ENCODE results near the gene SNX19. TPM values are rescaled to one million over a fixed set of nuclear protein-coding genes. Genes with fewer than 3 reads are reported as not detected.

SNX19 gene
- polyA plus RNA-seq, 1 donor, result 37.6 TPM

DNA sequence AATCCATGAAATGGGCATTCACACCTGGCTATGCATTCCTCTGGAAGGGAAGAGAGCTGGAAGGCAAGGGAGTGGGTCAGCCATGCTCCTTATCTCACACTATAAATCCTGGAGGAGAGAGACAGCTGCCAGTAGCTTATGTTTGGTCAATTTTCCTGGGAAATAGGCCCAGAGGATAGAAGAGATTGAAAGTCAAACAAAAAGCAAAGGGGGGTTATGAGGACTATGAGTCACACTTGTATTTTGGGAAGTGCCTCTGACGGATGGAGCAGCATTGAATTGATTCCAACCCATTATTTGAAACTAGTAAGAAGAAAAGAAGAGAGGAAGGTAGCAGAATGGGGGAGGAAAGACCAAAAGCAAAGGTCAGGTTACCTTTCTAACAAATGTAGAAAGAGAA lies 25.0 kb downstream of the SNX19 start:
- H3K27ac ChIP-seq (ENCODE audit: low read length), result no peak overlapping the region
- no peaks in the 10 kb centered on the region for H3K9me3 ChIP-seq (ENCODE audit: control insufficient read depth, low read depth, low read length)
- H3K27me3 ChIP-seq (ENCODE audit: control insufficient read depth, insufficient read depth, low read length), result no peaks in the 10 kb centered on the region
- H3K36me3 ChIP-seq (ENCODE audit: control insufficient read depth, insufficient read depth, low read length), result peaks cover 51% of the 10 kb centered on the region
- no peak for DNase-seq
- no peak overlapping the region for H3K4me3 ChIP-seq (ENCODE audit: low read length)
- WGBS (ENCODE audit: insufficient coverage, low lambda C conversion rate), result 100% methylated on average over 1 of the region's 1 CpG
- H3K4me1 ChIP-seq (ENCODE audit: control insufficient read depth, insufficient read depth, low read length), result no peaks in the 10 kb centered on the region

DNA sequence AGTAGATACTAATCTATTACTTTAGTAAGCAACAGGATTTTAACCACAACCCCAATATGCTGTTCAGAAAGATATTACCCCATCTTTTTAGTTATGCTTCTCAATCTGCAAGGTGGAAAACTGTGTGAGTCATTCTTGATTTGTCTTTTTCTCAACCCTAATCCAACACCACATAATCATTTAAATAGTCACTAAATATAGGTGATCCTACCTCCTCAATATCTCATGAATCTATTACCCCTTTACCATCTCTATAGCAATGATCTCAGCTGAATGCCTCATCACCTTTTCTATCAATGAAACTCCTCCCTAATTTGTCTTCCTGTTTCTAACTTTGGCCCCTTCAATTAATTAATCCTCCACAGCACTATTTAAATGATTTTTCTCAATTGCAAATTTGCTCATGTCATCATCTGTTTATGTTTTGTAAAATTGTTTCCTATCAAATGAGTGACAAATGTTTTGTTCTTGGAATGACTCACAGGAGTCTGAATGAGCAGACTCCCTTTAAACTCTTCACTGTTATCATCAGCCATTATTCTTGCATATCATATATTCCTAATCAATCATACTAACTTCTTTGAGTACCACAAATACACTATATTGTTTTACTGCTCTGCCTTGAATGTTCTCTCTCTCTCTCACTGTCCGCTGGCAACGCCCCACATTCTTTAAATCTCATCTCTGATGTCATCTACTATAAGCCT lies 26.1 kb downstream of the SNX19 start:
- no peak overlapping the region for H3K27ac ChIP-seq (ENCODE audit: low read length)
- H3K4me3 ChIP-seq (ENCODE audit: low read length), result no peak overlapping the region
- no peaks in the 10 kb centered on the region for H3K9me3 ChIP-seq (ENCODE audit: control insufficient read depth, low read depth, low read length)
- peaks cover 48% of the 10 kb centered on the region for H3K36me3 ChIP-seq (ENCODE audit: control insufficient read depth, insufficient read depth, low read length)
- no peaks in the 10 kb centered on the region for H3K4me1 ChIP-seq (ENCODE audit: control insufficient read depth, insufficient read depth, low read length)
- DNase-seq, result no peak
- H3K27me3 ChIP-seq (ENCODE audit: control insufficient read depth, insufficient read depth, low read length), result no peaks in the 10 kb centered on the region
- 90% methylated on average over 1 of the region's 2 CpGs for WGBS (ENCODE audit: insufficient coverage, low lambda C conversion rate)

DNA sequence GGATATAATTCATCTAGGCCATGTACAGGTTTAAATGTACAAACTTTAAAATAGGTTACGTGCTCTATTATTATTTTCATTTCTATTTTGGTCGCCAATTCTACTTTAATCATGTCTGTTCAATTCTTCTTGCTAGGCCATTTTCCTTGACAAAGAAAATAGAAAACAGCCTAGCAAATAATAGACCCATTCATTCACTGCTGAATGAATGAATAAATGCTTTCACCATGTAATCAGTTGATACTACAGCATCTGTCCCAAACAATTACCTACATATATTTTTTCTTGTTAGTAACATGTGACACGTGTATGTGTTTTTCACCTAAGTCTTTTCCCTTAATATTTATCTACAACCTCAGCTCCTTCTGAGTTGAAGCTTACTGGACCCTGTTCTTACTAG lies 27.5 kb downstream of the SNX19 start:
- WGBS (ENCODE audit: insufficient coverage, low lambda C conversion rate), result 90% methylated on average over 3 of the region's 3 CpGs
- Histone ChIP-seq H3K27me3 (ENCODE audit: control insufficient read depth, insufficient read depth, low read length) (no peaks in the 10 kb centered on the region), H3K4me1 (ENCODE audit: control insufficient read depth, insufficient read depth, low read length) (no peaks in the 10 kb centered on the region), H3K27ac (ENCODE audit: low read length) (no peak overlapping the region), H3K36me3 (ENCODE audit: control insufficient read depth, insufficient read depth, low read length) (peaks cover 44% of the 10 kb centered on the region), H3K9me3 (ENCODE audit: control insufficient read depth, low read depth, low read length) (no peaks in the 10 kb centered on the region), H3K4me3 (ENCODE audit: low read length) (no peak overlapping the region)
- DNase-seq, result no peak

DNA sequence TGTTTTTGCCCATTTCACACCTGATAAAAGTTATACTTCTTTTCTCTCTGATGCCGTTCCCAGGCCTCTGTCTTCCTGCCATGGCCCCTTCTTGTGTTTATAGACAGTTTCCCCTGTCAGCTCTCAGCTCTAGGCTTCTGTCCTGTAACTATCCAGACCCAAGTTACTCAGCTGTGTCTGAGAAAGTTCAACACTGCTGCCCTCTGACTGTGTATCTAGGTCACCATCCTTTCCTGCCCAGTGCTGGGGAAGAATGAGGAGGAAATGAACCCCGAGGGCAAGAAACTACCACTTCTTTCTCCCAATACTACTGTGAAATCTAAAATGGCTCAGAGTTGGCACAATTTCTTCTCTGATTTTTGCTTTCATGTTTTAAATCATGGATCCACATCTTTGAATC lies 29.6 kb downstream of the SNX19 start:
- no peak overlapping the region for H3K4me3 ChIP-seq (ENCODE audit: low read length)
- peaks cover 47% of the 10 kb centered on the region for H3K36me3 ChIP-seq (ENCODE audit: control insufficient read depth, insufficient read depth, low read length)
- no peaks in the 10 kb centered on the region for H3K4me1 ChIP-seq (ENCODE audit: control insufficient read depth, insufficient read depth, low read length)
- no peaks in the 10 kb centered on the region for H3K27me3 ChIP-seq (ENCODE audit: control insufficient read depth, insufficient read depth, low read length)
- H3K27ac ChIP-seq (ENCODE audit: low read length), result no peak overlapping the region
- WGBS (ENCODE audit: insufficient coverage, low lambda C conversion rate), result 57% methylated on average over 1 of the region's 2 CpGs
- H3K9me3 ChIP-seq (ENCODE audit: control insufficient read depth, low read depth, low read length), result no peaks in the 10 kb centered on the region
- no peak for DNase-seq

DNA sequence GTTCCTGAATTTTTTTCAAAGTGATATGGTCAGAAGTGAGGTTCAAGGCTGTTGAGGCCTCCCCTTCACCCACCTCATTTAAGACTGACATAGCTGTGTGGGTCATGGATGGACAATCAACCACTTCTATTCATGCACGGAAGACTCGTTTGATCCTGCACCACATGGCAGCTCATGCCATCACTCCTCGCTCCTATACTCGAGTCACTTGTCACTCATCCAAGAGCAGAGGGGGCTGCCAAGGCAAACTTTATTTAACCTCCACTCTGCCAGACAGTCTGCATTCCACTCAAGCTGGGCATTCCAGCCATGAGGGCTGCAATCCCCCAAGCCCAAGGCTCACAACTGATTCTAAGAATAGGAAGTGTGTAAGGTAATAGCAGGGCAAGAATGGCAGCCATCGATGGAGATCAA lies 34.1 kb downstream of the SNX19 start:
- Histone ChIP-seq H3K9me3 (ENCODE audit: control insufficient read depth, low read depth, low read length) (no peaks in the 10 kb centered on the region), H3K4me3 (ENCODE audit: low read length) (no peak overlapping the region), H3K4me1 (ENCODE audit: control insufficient read depth, insufficient read depth, low read length) (peaks cover 19% of the 10 kb centered on the region), H3K27me3 (ENCODE audit: control insufficient read depth, insufficient read depth, low read length) (no peaks in the 10 kb centered on the region), H3K36me3 (ENCODE audit: control insufficient read depth, insufficient read depth, low read length) (peaks cover 70% of the 10 kb centered on the region), H3K27ac (ENCODE audit: low read length) (no peak overlapping the region)
- WGBS (ENCODE audit: insufficient coverage, low lambda C conversion rate), result no CpG with 5 or more reads among the region's 5 CpGs
- no peak for DNase-seq

DNA sequence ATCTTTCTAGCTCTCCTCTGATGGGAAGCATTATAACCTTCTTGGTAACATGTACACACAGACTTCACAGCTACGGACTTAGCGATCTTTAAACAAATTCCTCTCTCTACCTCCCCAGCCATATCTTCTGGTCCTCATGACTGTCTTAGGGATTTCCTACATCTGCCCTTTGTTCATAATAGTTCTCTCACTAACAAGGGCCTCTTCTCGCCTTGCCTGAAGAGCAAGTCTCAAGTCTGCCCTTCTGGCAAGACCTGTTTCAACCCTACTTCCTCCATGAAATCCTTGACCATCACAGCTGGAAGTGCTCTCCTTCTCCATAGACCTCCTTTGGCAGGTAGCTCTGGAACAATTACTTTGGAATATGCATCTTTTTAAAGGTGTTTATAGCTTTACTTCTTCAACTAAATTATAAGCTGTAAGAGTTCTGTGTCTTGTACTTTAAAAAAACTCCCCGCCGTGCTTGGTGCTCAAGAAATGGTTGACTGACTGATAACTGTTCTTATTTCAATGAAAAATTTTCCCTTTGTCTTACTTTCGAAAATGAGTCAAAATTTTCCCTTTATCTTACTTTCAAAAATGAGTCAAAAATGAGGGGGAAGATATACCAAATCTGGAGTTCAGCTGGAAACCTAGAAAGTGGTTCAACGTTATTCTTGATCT lies 34.7 kb downstream of the SNX19 start:
- DNase-seq, result peak in 1 of 2 donors; percentile 30
- no peaks in the 10 kb centered on the region for H3K27me3 ChIP-seq (ENCODE audit: control insufficient read depth, insufficient read depth, low read length)
- WGBS (ENCODE audit: insufficient coverage, low lambda C conversion rate), result 90% methylated on average over 2 of the region's 7 CpGs
- no peak overlapping the region for H3K27ac ChIP-seq (ENCODE audit: low read length)
- no peak overlapping the region for H3K4me3 ChIP-seq (ENCODE audit: low read length)
- H3K9me3 ChIP-seq (ENCODE audit: control insufficient read depth, low read depth, low read length), result no peaks in the 10 kb centered on the region
- H3K4me1 ChIP-seq (ENCODE audit: control insufficient read depth, insufficient read depth, low read length), result peaks cover 24% of the 10 kb centered on the region
- H3K36me3 ChIP-seq (ENCODE audit: control insufficient read depth, insufficient read depth, low read length), result peaks cover 71% of the 10 kb centered on the region

- no peaks in the 10 kb centered on the region for H3K9me3 ChIP-seq (ENCODE audit: control insufficient read depth, low read depth, low read length)
- no peaks in the 10 kb centered on the region for H3K27me3 ChIP-seq (ENCODE audit: control insufficient read depth, insufficient read depth, low read length)
- no peak overlapping the region for H3K4me3 ChIP-seq (ENCODE audit: low read length)
- peaks cover 31% of the 10 kb centered on the region for H3K4me1 ChIP-seq (ENCODE audit: control insufficient read depth, insufficient read depth, low read length)
- DNase-seq, result no peak
- H3K27ac ChIP-seq (ENCODE audit: low read length), result no peak overlapping the region
- peaks cover 67% of the 10 kb centered on the region for H3K36me3 ChIP-seq (ENCODE audit: control insufficient read depth, insufficient read depth, low read length)
Measured at GRCh38 chr11:130879836-130880235, 36.4 kb downstream of the SNX19 start.

DNA sequence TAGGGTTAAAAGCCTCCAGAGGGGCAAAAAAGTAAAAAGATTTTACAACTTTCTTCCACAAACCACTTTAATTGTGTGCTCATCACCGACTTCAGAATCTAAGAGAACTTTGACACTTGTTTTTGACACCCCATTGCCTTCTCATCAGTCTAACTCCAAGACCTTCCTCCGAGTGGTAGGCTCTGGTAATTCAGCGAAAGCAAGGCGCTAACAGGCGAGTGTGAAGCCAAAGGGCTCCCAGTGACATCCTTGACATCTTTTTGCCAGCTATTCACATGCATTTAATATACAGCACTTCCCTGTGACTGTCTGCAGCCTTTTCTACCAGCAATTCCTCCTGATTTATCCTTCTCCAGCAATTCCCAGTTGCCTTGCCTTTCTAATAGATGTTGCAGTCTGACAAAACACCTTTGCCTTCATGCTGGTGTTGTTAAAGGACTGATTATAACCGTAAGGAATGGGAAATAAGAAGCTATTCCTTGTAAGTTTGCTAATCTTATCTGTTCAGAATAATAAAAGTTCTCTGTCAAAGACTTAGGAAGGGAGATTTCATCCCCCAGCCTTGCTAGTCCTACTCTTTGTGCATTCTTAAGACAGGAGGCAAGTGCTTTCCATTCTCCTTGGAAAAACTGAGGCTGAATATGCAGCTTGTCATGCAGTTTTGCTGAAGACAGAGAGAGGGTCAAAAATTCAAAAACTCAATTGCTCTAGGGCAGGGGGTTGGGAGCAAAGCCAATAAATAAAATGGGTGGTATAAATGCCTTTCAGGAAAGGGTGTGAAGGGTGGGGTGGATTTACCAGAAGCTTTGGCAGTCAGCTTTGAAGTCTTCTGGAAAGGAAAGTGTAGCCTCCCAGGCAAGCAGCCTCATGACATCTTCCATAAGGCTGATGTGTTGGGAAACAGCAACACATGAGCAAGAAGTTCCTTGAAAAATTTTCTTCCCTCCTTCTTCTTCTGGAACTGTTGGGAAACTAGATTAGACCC lies 39.1 kb downstream of the SNX19 start:
- Histone ChIP-seq H3K36me3 (ENCODE audit: control insufficient read depth, insufficient read depth, low read length) (peaks cover 57% of the 10 kb centered on the region), H3K27ac (ENCODE audit: low read length) (peak overlapping the region; percentile 47)

GRCh38 chr11:130876100-130876499 lies 40.2 kb downstream of the SNX19 start:
- Histone ChIP-seq H3K27ac (ENCODE audit: low read length) (no peak overlapping the region), H3K27me3 (ENCODE audit: control insufficient read depth, insufficient read depth, low read length) (no peaks in the 10 kb centered on the region), H3K9me3 (ENCODE audit: control insufficient read depth, low read depth, low read length) (no peaks in the 10 kb centered on the region), H3K36me3 (ENCODE audit: control insufficient read depth, insufficient read depth, low read length) (peaks cover 62% of the 10 kb centered on the region), H3K4me1 (ENCODE audit: control insufficient read depth, insufficient read depth, low read length) (peaks cover 26% of the 10 kb centered on the region), H3K4me3 (ENCODE audit: low read length) (no peak overlapping the region)
- DNase-seq, result no peak
- 38% methylated on average over 2 of the region's 4 CpGs for WGBS (ENCODE audit: insufficient coverage, low lambda C conversion rate)

More for the DNA sequence above, 39.1 kb downstream of the SNX19 start:
- H3K9me3 ChIP-seq (ENCODE audit: control insufficient read depth, low read depth, low read length), result no peaks in the 10 kb centered on the region
- 17% methylated on average over 2 of the region's 6 CpGs for WGBS (ENCODE audit: insufficient coverage, low lambda C conversion rate)
- peak; percentile 48 to 79 for DNase-seq
- peaks cover 31% of the 10 kb centered on the region for H3K4me1 ChIP-seq (ENCODE audit: control insufficient read depth, insufficient read depth, low read length)
- no peaks in the 10 kb centered on the region for H3K27me3 ChIP-seq (ENCODE audit: control insufficient read depth, insufficient read depth, low read length)
- no peak overlapping the region for H3K4me3 ChIP-seq (ENCODE audit: low read length)

DNA sequence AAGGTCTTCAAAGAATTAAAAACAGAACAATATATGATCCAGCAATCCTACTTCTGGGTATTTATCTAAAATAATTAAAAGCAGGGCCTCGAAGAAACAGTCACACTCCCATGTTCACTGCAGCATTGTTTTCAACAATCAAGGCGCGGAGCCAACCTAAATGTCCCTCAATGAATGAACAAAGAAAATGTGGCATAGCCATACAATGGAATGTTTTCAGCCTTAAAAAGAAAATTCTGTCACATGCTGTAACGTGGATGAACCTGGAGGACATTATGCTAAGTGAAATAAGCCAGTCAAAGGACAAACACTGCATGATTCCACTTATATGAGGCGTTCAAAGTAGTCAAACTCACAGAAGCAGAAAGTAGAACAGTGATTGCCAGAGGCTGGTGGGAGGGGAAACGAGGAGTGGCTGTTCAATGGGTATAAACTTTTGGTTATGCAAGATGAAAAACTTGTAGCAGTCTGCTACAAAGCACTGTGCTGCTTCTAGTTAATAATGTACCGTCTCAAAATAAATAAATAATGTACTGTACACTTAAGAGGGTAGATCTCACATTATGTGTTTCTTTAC lies 41.2 kb downstream of the SNX19 start:
- H3K27me3 ChIP-seq (ENCODE audit: control insufficient read depth, insufficient read depth, low read length), result no peaks in the 10 kb centered on the region
- H3K4me3 ChIP-seq (ENCODE audit: low read length), result no peak overlapping the region
- no peaks in the 10 kb centered on the region for H3K9me3 ChIP-seq (ENCODE audit: control insufficient read depth, low read depth, low read length)
- peaks cover 54% of the 10 kb centered on the region for H3K36me3 ChIP-seq (ENCODE audit: control insufficient read depth, insufficient read depth, low read length)
- WGBS (ENCODE audit: insufficient coverage, low lambda C conversion rate), result 63% methylated on average over 1 of the region's 7 CpGs
- H3K27ac ChIP-seq (ENCODE audit: low read length), result no peak overlapping the region
- H3K4me1 ChIP-seq (ENCODE audit: control insufficient read depth, insufficient read depth, low read length), result peaks cover 26% of the 10 kb centered on the region
- DNase-seq, result no peak
